ENCODE results near the gene TIGIT.
"Not testable (repeated sequence)": the region's sequence is repeated elsewhere in the genome, so short reads cannot be mapped to it uniquely, and the experiment has no call there.

The TIGIT gene

GRCh38 chr3:114293838-114294535 is at the start of gene TIGIT:
Gene TIGIT, plus strand, starts transcription at chr3:114294028. Its CDS starts 34 bp downstream, at chr3:114294062.
- no peak for DNase-seq

GRCh38 chr3:114252954-114253353 is 40.9 kb upstream of the TIGIT start:
- no peak for DNase-seq

- no peak for DNase-seq
Observed at GRCh38 chr3:114253505-114253904, 40.3 kb upstream of the TIGIT start.

- no peak for DNase-seq
Observed at GRCh38 chr3:114259566-114259965, 34.3 kb upstream of the TIGIT start.

GRCh38 chr3:114260152-114260551 is 33.7 kb upstream of the TIGIT start:
- DNase-seq: no peak

- no peak for DNase-seq
Observed at GRCh38 chr3:114270019-114270418, 23.8 kb upstream of the TIGIT start.

DNA sequence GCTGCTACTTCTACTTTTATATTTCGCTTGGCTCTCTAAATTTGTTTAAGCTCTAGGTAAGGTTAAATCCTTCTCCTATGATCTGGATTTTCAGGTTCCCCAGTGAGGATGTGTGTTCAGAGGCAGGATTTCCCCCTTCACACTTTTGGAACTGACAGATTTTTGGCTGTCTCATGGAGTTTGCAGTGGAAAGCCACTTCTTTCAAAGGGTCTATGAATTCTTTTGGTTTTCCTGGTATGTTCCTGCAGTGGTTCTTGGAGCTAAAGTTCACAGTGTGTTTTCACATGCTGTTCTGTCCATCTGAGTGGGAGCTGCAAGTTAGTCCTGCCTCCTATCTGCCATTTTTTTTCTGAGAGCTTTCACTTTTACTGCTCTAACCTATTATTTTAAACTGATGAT is 21.6 kb upstream of the TIGIT start:
- no peak for DNase-seq

- DNase-seq: no peak
Observed at GRCh38 chr3:114274929-114275328, 18.9 kb upstream of the TIGIT start.

DNA sequence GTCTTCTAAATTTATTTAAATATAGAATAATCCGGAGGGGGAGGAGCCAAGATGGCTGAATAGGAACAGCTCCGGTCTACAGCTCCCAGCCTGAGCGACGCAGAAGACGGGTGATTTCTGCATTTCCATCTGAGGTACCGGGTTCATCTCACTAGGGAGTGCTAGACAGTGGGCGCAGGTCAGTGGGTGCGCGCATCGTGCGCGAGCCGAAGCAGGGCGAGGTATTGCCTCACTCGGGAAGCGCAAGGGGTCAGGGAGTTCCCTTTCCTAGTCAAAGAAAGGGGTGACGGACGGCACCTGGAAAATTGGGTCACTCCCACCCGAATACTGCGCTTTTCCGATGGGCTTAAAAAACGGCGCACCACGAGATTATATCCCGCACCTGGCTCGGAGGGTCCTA is 17.0 kb upstream of the TIGIT start:
- DNase-seq: not testable (repeated sequence)

- no peak for DNase-seq
Observed at GRCh38 chr3:114284644-114285043, 9.2 kb upstream of the TIGIT start.

- no peak for DNase-seq
Observed at GRCh38 chr3:114285648-114286230, 8.1 kb upstream of the TIGIT start.

- DNase-seq: no peak
Observed at GRCh38 chr3:114286266-114286665, 7.6 kb upstream of the TIGIT start.

DNA sequence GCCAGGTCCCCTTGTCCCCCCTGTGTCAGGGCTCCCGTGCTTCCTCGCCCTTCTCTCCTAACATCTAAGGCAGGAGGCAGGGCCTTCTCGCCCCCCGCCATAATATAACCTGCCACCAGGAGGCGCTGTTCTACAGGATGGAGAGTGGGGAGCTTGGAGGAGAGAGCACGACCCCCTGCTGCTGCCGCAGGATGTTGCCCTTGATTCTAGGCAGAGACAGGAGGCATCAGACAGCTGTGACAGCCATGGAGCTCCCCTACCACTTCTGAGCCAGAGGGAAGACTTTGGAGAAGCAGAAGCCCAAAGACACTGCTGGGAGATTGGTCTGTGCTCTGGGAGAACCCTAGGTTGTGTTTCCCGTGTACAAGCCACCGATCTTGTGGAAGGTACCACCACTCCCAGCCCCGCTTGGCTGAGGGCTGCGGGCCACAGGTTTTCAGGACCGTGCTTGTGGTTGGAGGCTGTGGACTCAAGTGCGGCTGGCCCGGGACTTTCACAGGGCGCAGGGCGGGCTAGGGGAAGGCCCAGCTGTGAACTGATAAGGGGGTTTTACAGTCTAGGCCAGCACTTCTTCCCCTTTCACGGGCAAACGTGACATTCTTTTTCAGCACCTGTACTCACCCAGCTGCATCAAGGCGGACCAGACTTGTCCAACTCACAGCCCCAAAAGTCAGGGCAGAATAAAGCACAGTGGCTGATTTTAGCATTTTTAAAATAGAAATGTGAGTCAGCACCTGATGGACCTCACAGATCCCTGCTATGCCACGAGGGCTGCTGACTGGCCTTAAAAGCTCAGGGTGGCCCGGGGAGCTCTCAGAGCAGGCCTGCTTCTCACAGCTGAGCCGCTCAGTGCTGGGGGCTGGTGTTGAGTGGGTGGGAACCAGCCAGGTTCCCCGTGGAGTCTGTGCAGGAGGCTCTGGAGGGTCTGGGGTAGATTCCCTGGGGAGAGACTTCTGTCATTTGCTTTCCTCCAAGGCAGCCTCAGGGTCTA is 2.6 kb upstream of the TIGIT start:
- DNase-seq: peak; percentile 95

DNA sequence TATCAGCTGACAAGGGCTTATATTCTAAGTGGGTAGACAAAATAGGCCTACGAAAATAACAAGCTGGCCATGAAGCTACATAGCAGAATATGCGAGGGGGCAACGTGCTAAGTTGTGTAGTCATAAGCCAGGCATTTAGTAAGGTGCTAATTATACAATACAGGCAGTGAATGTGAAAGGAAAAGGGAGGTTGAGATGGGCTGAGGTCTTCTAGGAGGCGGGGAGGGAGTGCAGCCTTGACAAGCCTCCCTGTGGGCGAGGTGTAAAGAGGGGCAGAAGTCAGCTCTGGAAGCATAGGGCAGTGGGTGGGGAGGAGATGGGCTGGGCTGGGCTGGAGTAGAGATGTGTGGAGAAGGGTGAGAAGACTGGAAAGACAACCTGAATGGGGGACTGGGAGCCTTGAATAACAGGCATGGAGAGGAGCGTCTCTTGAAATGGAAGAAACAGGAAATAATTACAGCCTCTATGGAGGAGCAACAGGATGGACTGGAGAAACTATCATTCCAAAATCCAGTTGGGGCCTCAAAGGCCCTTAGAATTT is 1.2 kb downstream of the TIGIT start:
- DNase-seq: no peak

DNA sequence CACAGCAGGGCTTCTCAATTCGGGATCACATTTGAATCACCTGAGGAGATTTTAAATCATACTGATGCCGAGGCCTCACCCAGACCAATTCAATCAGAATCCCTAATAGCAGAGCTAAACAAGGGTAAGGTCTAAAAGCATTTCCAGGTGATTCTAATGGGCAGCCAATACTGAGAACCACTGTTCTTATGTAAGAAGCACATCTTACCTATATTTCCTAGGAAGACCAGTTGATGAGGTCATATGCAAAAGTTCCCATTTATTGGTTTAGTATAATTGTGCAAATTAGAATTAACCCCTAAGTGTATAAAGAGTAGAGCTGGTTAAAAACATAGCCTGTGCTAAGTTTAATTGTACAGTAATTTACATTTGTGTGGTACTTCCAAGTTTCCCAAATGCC is 2.1 kb downstream of the TIGIT start:
- no peak for DNase-seq

DNA sequence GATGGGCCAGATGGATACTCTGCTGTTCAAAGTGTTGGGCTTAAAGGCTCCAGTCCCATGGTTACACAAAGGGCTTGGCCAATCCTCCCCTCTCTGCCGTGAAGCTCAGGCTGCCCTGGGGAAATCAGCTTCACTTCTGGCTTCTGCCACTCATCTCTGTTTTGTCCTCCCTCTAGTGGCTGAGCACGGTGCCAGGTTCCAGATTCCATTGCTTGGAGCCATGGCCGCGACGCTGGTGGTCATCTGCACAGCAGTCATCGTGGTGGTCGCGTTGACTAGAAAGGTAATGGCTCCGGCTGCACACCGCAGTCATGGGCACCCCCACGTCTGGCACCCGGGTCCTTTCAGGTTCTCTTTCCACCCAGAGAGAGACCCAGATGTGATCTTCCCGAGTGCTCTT is 5.6 kb downstream of the TIGIT start:
- peak; percentile 48 for DNase-seq

DNA sequence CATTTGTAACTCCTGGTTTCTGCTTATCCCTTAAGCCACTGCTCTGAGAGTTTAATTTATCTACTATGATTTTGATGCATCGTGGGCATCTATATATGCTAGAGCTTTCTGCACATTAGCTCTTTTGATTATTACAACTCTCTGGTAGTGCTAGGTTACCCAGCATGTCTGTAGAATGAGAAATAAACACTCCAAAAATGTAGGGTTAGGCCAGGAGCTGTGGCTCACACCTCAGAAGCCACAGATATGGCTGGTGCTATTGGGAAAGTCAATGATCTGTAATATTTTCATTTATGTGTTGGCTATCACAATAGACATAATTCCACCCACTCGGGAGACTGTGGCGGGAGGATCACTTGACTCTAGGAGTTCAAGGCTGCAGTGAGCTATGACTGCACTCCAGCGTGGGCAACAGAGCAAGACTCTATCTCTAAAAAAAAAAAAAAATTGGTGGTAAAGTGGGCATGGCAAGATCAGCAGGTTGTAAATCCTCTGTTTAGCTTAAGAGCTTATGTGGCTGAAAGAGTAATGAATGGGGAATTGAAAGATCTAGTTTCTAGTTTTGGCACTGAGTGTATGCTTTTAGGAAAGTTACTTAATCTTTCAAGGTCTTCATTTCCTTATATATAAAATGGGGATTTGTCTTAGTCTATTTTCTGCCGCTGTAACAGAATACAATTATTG is 6.3 kb downstream of the TIGIT start:
- no peak for DNase-seq

- peak; percentile 42 for DNase-seq
Observed at GRCh38 chr3:114307222-114307830, 13.5 kb downstream of the TIGIT start.

GRCh38 chr3:114307832-114308231 is 14.0 kb downstream of the TIGIT start:
- DNase-seq: no peak

DNA sequence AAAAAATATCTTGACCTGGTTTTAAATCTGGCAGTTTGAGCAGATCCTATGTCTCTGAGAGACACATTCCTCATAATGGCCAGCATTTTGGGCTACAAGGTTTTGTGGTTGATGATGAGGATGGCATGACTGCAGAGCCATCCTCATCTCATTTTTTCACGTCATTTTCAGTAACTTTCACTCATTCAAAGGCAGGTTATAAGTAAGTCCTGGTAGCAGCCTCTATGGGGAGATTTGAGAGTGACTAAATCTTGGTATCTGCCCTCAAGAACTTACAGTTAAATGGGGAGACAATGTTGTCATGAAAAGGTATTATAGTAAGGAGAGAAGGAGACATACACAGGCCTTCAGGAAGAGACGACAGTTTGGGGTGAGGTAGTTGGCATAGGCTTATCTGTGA is 14.5 kb downstream of the TIGIT start:
- DNase-seq: no peak

GRCh38 chr3:114308830-114309229 is 15.0 kb downstream of the TIGIT start:
- peak; percentile 66 for DNase-seq

DNA sequence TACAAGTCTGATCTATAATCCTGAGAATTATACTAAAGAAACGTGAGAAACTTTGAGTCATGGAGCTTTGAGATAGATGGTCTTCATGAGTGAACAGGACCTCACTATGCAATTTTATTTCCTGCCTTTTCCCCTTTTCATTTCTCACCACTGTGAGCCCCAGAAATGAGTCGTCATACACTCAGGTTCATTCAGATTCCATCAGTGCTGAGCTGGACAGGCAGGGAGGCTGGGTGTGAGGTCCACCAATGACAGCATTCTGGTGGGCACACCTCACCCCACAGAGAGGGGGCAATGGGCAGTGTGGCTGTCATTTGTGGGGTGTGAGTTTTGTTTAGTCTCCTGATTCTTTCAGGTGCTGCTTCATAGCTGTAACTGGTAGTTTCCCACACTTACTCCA is 16.9 kb downstream of the TIGIT start:
- no peak for DNase-seq
